Measurements from ENCODE around the gene STAU1. TPM values are rescaled to one million over a fixed set of nuclear protein-coding genes. Genes with fewer than 3 reads are reported as not detected.

The STAU1 gene
- total and polyA plus RNA-seq, 2 of the 13 experiments (the other 11 are each of a cell fraction or from before 2014, with no cell fraction given), result 119 to 133 TPM

DNA sequence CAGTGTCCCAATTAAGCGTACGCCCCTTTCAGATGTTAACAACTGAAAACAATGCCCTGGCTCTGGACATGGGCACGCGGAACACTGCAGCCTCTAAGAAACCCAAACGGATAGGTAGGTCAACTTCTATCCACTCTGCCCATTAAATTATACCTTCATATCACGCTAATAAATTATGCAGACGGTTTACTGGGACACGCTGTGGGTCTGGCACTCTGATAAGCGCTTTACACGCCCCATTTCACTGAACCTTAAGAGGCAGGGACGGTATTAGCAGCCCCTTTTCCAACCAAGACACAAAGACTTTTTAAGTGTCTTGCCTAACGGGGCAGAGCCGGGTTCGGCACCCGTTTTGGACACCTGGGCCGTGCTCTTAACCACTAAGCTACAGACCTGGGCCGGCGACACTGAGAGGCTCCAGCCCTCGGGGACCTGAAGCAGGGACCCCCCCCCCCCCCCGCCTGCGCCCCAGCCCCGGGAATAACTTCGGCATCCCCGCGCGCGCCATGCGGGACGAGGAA is 744 bp downstream of the STAU1 start:
- FAIRE-seq (no peak), DNase-seq (ENCODE audit: low spot score) (no peak), ATAC-seq (no peak; the same call in 2 of the 3 replicates)
- Histone ChIP-seq H3K27me3 (ENCODE audit: control insufficient read depth in 1 of 2, insufficient read depth in 2 of 2, low read length in 2 of 2) (peaks cover 0 to 5% of the 10 kb centered on the region in 2 experiments; a peak in 1 of 5 replicates), H3K9ac (ENCODE audit: insufficient read depth, low read depth, low read length) (peak overlapping the region; percentile 92), H4K20me1 (ENCODE audit: insufficient read depth, low read length) (peaks cover 30% of the 10 kb centered on the region), H3K9me3 (ENCODE audit: low read length) (no peaks in the 10 kb centered on the region), H2AFZ (ENCODE audit: low read length) (no peak overlapping the region), H3K4me2 (ENCODE audit: low read depth, low read length) (peak overlapping the region; percentile 81), H3K4me1 (ENCODE audit: insufficient read depth, low read length) (peaks cover 35% of the 10 kb centered on the region), H3K79me2 (ENCODE audit: insufficient read depth, low read length) (peaks cover 50% of the 10 kb centered on the region), H3K36me3 (replicated peaks in 1 of 2; ENCODE audit: control insufficient read depth in 1 of 2, insufficient read depth in 2 of 2, low read length in 2 of 2) (no peaks in the 10 kb centered on the region), H3K4me3 (replicated peaks in 1 of 3; ENCODE audit: insufficient read depth in 1 of 3, low read depth in 2 of 3, low read length in 3 of 3) (peak overlapping the region; percentile 88 to 99 (median 97)), H3K27ac (ENCODE audit: extremely low read length, insufficient read depth, low read length) (peak overlapping the region; percentile 77)
- WGBS (ENCODE audit: low lambda C conversion rate), result 3% methylated on average over 18 of the region's 29 CpGs
- intact Hi-C loops (cut with micrococcal nuclease; ENCODE audit: unreplicated experiment) (loop anchor here (5.0 kb wide), 1 partner anchor 90 kb away; the partner anchor contains the start of gene ZNFX1), in situ Hi-C loops (cut with HindIII; ENCODE audit: extremely low pct_ligation_motif_present, low pct_unique_long_range_greater_than_20kb) (no loop called here)
- ChIA-PET CTCF (ENCODE audit: low intra/inter-chr PET ratio, low total read pairs) (no interaction called here), POLR2A (interaction anchor here (0.6 to 4.5 kb wide), 13 partner anchors 8 to 265 kb away, joined by 3 to 49 read pairs (median 5); partner anchors contain the start of genes CSE1L, DDX27 and ZNFX1)
- no TSS peak for BruUV-seq (replicated peaks)
- TF ChIP-seq ZSCAN21 (CRISPR knock-in tag; IDR thresholded peaks at IDR 0.05; ENCODE audit: borderline replicate concordance) (no peak), SP2 (CRISPR knock-in tag; IDR thresholded peaks at IDR 0.05) (no peak), ZNF468 (CRISPR knock-in tag; IDR thresholded peaks at IDR 0.05) (no peak), REL (CRISPR knock-in tag; conservative IDR thresholded peaks at IDR 0.05) (no peak), GLI4 (CRISPR knock-in tag; IDR thresholded peaks at IDR 0.05; ENCODE audit: borderline replicate concordance) (no peak; the same call in 1 of the 2 replicates), ZNF569 (CRISPR knock-in tag; IDR thresholded peaks at IDR 0.05; ENCODE audit: borderline replicate concordance) (no peak), ZNF230 (CRISPR knock-in tag; IDR thresholded peaks at IDR 0.05) (no peak), ATM (IDR thresholded peaks at IDR 0.05; ENCODE audit: borderline replicate concordance) (no peak), ZNF772 (CRISPR knock-in tag; IDR thresholded peaks at IDR 0.05) (0 out of 2 replicates have a peak, but pooled peaks have one; percentile 15), MEIS1 (CRISPR knock-in tag; IDR thresholded peaks at IDR 0.05; ENCODE audit: borderline replicate concordance) (no peak), ZNF430 (CRISPR knock-in tag; IDR thresholded peaks at IDR 0.05) (no peak), YEATS2 (CRISPR knock-in tag; IDR thresholded peaks at IDR 0.05; ENCODE audit: borderline replicate concordance) (no peak), ZNF547 (CRISPR knock-in tag; IDR thresholded peaks at IDR 0.05) (no peak), SETDB1 (CRISPR knock-in tag; IDR thresholded peaks at IDR 0.05; ENCODE audit: borderline replicate concordance) (no peak), ZNF33B (CRISPR knock-in tag; IDR thresholded peaks at IDR 0.05) (no peak; the same call in 1 of the 2 replicates), ZNF136 (CRISPR knock-in tag; IDR thresholded peaks at IDR 0.05; ENCODE audit: low read depth) (0 out of 2 replicates have a peak, but pooled peaks have one; percentile 12)
- TF ChIP-seq, protein P1, sequence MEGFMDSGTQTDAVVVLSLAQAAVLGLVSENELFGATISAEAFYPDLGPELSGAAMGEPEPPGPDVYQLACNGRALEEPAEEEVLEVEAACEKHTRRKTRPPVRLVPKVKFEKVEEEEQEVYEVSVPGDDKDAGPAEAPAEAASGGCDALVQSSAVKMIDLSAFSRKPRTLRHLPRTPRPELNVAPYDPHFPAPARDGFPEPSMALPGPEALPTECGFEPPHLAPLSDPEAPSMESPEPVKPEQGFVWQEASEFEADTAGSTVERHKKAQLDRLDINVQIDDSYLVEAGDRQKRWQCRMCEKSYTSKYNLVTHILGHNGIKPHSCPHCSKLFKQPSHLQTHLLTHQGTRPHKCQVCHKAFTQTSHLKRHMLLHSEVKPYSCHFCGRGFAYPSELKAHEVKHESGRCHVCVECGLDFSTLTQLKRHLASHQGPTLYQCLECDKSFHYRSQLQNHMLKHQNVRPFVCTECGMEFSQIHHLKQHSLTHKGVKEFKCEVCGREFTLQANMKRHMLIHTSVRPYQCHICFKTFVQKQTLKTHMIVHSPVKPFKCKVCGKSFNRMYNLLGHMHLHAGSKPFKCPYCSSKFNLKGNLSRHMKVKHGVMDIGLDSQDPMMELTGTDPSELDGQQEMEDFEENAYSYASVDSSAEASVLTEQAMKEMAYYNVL (CRISPR knock-in tag; IDR thresholded peaks at IDR 0.05; ENCODE audit: borderline replicate concordance), result no peak
- TF ChIP-seq, protein P2, sequence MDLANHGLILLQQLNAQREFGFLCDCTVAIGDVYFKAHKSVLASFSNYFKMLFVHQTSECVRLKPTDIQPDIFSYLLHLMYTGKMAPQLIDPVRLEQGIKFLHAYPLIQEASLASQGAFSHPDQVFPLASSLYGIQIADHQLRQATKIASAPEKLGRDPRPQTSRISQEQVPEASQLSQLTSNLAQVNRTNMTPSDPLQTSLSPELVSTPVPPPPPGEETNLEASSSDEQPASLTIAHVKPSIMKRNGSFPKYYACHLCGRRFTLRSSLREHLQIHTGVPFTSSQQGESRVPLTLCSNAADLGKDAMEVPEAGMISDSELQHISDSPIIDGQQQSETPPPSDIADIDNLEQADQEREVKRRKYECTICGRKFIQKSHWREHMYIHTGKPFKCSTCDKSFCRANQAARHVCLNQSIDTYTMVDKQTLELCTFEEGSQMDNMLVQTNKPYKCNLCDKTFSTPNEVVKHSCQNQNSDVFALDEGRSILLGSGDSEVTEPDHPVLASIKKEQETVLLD (CRISPR knock-in tag; IDR thresholded peaks at IDR 0.05; ENCODE audit: low read depth), result no peak
- TF ChIP-seq, protein P3, sequence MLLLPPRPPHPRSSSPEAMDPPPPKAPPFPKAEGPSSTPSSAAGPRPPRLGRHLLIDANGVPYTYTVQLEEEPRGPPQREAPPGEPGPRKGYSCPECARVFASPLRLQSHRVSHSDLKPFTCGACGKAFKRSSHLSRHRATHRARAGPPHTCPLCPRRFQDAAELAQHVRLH (CRISPR knock-in tag; IDR thresholded peaks at IDR 0.05; ENCODE audit: borderline replicate concordance, low read depth), result no peak
- TF ChIP-seq, protein P4, sequence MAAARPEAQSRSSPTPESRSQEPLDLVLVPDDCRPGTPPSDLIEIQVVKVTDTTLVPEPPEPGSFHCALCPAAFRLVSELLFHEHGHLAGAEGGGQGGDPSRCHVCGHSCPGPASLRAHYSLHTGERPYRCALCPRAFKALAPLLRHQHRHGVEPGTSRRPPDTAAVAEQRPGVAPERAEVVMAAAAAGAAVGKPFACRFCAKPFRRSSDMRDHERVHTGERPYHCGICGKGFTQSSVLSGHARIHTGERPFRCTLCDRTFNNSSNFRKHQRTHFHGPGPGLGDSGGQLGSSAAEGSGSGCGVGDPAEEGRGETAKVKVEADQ (CRISPR knock-in tag; IDR thresholded peaks at IDR 0.05; ENCODE audit: borderline replicate concordance), result no peak
